GM12873 (cell line): ENCODE results near the gene PCA3.

Experiments used
- CTCF ChIP-seq: IDR thresholded peaks from 2 replicates; pipeline ENCODE4 v1.5.1; 2012; ENCODE audit warnings: low read depth, mild to moderate bottlenecking, moderate library complexity, low read length, control low read depth; ENCODE audit not compliant: insufficient read depth; ENCODE audit errors: missing control alignments

Gene PCA3

GRCh38 chr9:76729116-76729515 lies 35.1 kb upstream of the PCA3 start:
- no peak for TF ChIP-seq CTCF

GRCh38 chr9:76729980-76730737 lies 34.1 kb upstream of the PCA3 start:
- no peak for TF ChIP-seq CTCF

- no peak for TF ChIP-seq CTCF
These were observed 33.4 kb upstream of the PCA3 start for GRCh38 chr9:76730801-76731200.

GRCh38 chr9:76732341-76732958 lies 31.8 kb upstream of the PCA3 start:
- no peak for TF ChIP-seq CTCF

GRCh38 chr9:76733096-76733495 lies 31.1 kb upstream of the PCA3 start:
- no peak for TF ChIP-seq CTCF

- no peak for TF ChIP-seq CTCF
These were observed 29.5 kb upstream of the PCA3 start for GRCh38 chr9:76734716-76735115.

GRCh38 chr9:76737154-76737902 lies 26.9 kb upstream of the PCA3 start:
- TF ChIP-seq CTCF = no peak
